Measurements from ENCODE around the gene DSCAM.

DNA sequence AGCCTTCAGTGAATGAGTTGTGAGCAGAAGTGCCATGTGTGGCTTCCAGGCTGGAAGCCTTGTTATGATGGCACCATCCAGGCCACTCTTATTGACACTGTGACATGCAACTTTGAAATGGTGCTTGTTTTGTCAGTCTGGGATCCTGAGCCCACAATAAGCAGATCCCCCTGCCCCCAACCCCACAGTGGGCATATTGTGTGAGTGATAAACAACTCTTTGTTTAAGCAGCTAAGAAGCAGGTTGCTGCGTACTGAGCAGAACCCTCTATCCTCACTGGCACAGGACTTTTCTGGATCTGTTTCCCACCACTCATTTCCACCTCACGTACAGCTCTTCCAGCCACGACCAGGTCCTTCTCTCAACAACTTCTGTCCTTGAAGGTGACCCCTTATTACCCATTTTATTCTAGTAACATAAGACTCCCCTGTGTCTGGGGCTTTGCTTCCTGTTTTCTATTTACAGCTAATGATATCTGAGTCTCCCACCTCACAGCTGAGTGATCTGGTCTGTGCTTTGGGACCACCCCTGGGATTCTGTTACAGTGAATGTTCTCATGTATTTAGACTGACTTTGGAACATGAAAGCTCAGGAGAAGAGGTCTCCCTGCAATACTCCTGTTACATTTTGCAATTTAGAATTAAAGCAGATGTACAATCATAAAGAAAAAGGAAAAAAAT is 604.2 kb downstream of the DSCAM start:
- TF ChIP-seq CTCF (IDR thresholded peaks at IDR 0.05) (no peak), POLR2A (IDR thresholded peaks at IDR 0.05) (no peak)
